Erythroblast (primary cell): ENCODE results near the gene TMEM131L.

ENCODE experiments used
- GATA1 ChIP-seq: IDR thresholded peaks from 2 replicates; pipeline ENCODE4 v1.6.1; 2011; ENCODE audit warnings: low read depth, mild to moderate bottlenecking, control low read depth, low read length, moderate library complexity
- POLR2A ChIP-seq: IDR thresholded peaks from 2 replicates; pipeline ENCODE4 v1.6.1; 2011; ENCODE audit warnings: mild to moderate bottlenecking, low read length

DNA sequence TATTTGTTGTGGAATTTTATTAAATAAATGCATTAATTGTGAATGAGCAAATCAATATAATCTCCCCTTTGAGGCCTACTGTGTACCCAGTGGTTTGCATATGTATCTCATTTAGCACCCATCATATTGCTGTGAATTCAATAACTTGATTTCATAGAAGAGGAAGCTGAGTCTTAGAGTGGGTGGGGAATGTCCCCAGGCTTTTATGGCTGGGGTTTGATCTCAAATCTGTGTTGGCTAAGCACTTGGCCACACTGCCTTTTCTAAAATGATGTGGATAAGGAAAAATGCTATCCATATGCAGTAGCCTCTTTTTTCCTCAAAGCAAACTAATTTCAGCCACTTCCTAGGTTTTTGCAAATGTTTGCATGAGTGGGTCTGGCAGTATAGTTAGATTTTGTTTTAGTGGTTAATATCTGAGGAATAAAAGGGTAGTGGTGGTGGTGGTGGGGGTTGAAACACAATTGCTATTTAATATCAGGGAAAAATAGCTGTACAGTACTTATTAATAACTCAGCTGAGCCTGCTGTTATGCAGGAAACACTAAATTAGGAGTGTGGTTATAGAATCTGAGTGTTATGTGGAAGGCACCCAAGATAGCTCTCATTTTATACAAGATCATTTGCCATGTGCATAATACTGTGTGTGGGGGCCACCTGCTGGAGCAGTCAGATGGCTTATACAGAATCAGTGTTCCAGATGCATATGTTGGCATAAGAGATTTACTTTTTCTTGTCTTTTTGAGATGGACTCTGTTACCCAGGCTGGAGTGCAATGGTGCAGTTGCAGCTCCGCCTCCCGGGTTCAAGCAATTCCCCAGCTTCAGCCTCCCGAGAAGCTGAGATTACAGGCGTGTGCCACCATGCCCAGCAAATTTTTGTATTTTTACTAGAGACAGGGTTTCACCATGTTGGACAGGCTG, 108.0 kb downstream of the TMEM131L start:
- TF ChIP-seq POLR2A (no peak), GATA1 (no peak)
